Upper lobe of right lung (tissue), 1 donor: ENCODE results near the gene WDR5. TPM values are rescaled to one million over a fixed set of nuclear protein-coding genes. Genes with fewer than 3 reads are reported as not detected.
A peak's percentile ranks its signal among the peaks of the same experiment; 100 is the strongest.

ENCODE experiments used
- ATAC-seq: fragments of 200-7000 bp; cut with Tn5 transposase; one replicate; pipeline ENCODE4 v1.9.1; 2020; ENCODE audit warnings: mild to moderate bottlenecking, moderate library complexity
- DNase-seq: peaks from one replicate; pipeline ENCODE4 v3.0.0-alpha.2; 2020
- H3K27ac ChIP-seq: fragments of 200-600 bp; one replicate; pipeline ENCODE4 v1.8.0; 2022
- H3K27me3 ChIP-seq: fragments of 200-600 bp; one replicate; pipeline ENCODE4 v1.8.0; 2022; ENCODE audit warnings: mild to moderate bottlenecking
- H3K36me3 ChIP-seq: fragments of 200-600 bp; one replicate; pipeline ENCODE4 v1.8.0; 2022
- H3K4me1 ChIP-seq: fragments of 200-600 bp; one replicate; pipeline ENCODE4 v1.8.0; 2022
- H3K4me3 ChIP-seq: fragments of 200-600 bp; one replicate; pipeline ENCODE4 v1.8.0; 2022; ENCODE audit warnings: mild to moderate bottlenecking
- H3K9me3 ChIP-seq: fragments of 200-600 bp; one replicate; pipeline ENCODE4 v1.8.0; 2022
- intact Hi-C: fragments of 100-400 bp; cut with DNase I; formaldehyde crosslinking; loops from one replicate; pipeline ENCODE4 v1.11.0; 2022
- total RNA-seq: library from RNA; stranded (reverse); fragmentation: NEBNext Ultra II Directional; extraction: Animal tissue kit (Norgen Biotek cat#: 25700); gene quantifications from one replicate; pipeline ENCODE4 v1.2.1, GENCODE V29; 2021
- TF ChIP-seq, protein P1 (sequence below): fragments of 200-600 bp; IDR thresholded peaks from one replicate; pipeline ENCODE4 v1.8.0; 2022; ENCODE audit warnings: antibody characterized with exemption
- donor health status: DM: no; HTN: yes; CAD: no; lungs with severe emphysema.

WDR5 gene
- total RNA-seq, 1 donor from 2014 or later: 26.6 TPM

DNA sequence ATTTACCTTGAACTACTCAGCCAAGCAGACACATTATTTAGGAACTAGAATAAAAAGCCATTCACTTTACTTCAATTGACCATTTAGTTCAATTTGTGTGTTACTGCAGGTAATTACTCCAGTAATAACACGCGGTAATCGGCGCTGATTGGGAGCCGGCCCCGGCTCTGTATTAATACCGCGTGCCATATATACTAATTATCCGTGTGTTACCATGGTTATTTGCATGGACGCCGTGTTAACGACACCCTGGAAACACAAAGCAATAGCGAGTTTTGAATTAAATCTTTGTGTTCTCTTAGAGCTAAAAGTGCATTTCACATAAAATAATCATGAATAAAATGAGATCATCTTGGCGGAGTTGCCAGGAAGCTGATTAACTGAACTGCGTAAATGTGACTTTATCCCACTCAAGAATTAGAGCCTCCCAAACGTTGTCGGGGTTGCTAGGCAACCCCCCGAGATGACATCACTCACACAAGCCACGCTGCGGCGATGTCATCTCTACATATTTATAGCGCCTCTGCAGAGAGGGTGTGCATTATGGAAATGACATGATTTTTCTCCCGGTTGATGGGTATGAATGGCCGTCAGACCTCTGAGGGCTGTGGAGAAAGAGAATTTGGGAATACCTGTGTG lies 69.9 kb downstream of the WDR5 start:
- no peak for ATAC-seq
- intact Hi-C loops: no loop called here
- no peak overlapping the region for H3K27ac ChIP-seq
- TF ChIP-seq, protein P1, sequence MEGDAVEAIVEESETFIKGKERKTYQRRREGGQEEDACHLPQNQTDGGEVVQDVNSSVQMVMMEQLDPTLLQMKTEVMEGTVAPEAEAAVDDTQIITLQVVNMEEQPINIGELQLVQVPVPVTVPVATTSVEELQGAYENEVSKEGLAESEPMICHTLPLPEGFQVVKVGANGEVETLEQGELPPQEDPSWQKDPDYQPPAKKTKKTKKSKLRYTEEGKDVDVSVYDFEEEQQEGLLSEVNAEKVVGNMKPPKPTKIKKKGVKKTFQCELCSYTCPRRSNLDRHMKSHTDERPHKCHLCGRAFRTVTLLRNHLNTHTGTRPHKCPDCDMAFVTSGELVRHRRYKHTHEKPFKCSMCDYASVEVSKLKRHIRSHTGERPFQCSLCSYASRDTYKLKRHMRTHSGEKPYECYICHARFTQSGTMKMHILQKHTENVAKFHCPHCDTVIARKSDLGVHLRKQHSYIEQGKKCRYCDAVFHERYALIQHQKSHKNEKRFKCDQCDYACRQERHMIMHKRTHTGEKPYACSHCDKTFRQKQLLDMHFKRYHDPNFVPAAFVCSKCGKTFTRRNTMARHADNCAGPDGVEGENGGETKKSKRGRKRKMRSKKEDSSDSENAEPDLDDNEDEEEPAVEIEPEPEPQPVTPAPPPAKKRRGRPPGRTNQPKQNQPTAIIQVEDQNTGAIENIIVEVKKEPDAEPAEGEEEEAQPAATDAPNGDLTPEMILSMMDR: no peak
- H3K36me3 ChIP-seq: no peaks in the 10 kb centered on the region
- H3K27me3 ChIP-seq: no peaks in the 10 kb centered on the region
- H3K9me3 ChIP-seq: no peaks in the 10 kb centered on the region
- peak; percentile 20 for DNase-seq
- H3K4me1 ChIP-seq: peaks cover 4% of the 10 kb centered on the region
- H3K4me3 ChIP-seq: no peak overlapping the region

DNA sequence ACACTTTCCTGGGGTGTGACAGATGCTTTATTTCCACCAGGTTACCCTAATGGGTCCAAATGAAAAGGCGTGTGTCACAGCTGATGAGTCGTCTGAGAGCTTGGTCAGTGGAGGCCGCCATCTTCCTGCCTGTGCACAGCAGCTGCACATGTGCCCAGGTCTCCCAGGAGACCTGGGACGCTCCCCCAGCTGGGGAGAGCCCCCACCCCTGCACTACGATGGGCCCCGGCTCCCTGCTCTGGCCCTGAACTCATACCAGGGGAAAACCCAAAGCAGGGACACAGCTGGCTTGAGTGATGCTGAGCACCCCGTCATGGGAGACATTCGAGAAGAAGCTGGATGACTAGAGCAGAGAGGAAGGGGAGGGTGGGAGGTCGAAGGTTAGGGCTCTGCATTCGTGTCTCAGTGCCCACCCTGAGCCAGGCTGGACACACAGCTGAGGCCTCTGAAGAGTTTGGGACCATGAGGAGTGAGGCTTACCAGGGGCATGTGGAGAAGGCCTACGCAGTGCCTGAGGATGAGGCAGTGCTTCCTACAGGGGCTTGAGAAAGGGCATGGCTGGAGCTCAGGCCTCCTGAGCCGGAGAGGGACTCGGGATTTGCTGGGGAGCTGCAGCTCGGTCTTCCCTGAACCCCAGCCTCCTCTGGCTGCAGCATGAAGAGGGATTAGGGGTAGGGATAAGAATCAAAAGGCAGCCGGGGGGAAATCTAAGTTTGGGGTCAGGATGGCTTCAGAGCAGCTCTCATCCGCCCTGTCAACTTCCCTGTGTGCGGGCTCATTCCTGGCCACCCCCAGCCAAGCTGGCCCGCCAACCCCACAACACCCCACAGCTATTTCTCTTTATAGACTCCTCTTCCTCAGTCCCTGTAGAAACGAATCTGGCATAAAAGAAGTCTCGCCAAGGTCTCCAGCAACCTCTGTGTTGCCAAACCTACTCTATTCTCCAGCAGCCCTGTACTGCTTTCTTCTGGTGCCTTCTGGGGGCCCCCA lies 70.7 kb downstream of the WDR5 start:
- Histone ChIP-seq H3K27me3 (no peaks in the 10 kb centered on the region), H3K4me3 (no peak overlapping the region), H3K9me3 (no peaks in the 10 kb centered on the region), H3K27ac (no peak overlapping the region), H3K4me1 (peaks cover 4% of the 10 kb centered on the region), H3K36me3 (no peaks in the 10 kb centered on the region)
- DNase-seq (peak; percentile 40), ATAC-seq (no peak)
- intact Hi-C loops: no loop called here
- TF ChIP-seq, protein P1: no peak

DNA sequence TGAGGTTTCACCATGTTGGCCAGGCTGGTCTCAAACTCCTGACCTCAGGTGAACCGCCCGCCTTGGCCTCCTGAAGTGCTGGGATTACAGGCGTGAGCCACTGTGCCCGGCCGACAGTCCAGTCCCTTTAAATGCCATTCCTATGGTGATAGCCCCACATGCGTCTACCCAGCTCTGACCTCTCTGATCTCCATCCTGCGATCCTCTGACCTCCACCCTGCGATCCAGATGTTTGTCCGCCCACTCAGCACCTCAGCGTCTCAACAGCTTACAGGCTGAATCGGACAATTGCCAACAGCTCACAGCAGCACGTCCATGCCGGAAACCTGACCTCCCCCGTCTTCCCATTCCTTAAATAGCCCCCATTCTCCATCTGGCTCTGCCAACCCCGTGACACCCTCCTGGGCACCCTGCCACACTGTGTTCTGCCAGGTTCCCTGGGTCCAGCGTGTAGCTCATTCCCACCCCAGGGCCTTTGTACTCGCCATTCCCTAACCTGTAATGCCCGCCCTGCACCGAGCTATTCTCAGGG lies 72.5 kb downstream of the WDR5 start:
- Histone ChIP-seq H3K36me3 (no peaks in the 10 kb centered on the region), H3K27ac (no peak overlapping the region), H3K4me3 (no peak overlapping the region), H3K4me1 (peaks cover 4% of the 10 kb centered on the region), H3K27me3 (no peaks in the 10 kb centered on the region), H3K9me3 (no peaks in the 10 kb centered on the region)
- no peak for ATAC-seq
- TF ChIP-seq, protein P1: no peak
- intact Hi-C loops: no loop called here
- DNase-seq: peak; percentile 60

DNA sequence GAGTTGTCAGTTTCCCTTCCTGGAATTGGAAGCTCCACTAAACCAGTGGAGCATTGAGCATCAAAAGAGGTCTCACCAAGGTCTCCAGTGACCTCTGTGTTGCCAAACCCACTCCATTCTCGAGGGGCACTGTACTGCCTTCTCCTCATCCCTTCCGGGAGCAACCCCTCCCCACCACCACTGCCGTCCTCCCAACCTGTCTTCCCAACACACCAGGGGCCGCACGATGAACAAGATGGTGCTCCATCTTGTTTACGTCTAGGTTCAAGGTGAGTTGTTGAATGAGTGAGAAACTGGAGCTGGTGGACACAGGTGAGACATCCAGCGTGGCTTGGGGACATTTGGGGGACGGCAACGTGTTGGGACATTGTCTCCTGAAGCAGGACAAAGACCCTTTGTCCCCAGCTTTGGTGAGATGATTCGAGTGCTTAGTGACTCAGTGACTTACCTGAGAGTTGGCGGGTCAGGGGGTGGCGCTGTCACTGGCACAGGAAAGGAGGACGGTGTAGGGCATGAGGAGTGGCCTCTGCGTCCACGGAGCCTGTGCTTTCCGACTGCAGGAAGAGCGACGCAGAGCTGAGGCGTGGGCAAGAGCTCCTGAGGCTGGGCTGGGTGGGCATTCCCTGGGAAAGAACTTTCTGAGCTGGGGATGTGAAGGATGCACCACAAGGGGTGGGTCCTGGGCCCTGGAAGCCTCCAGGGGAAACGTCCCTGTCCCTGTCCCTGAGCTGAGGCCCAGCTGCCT lies 73.3 kb downstream of the WDR5 start:
- H3K4me1 ChIP-seq: peaks cover 4% of the 10 kb centered on the region
- no peak overlapping the region for H3K27ac ChIP-seq
- intact Hi-C loops: no loop called here
- ATAC-seq: no peak
- no peak overlapping the region for H3K4me3 ChIP-seq
- no peaks in the 10 kb centered on the region for H3K27me3 ChIP-seq
- TF ChIP-seq, protein P1: no peak
- DNase-seq: peak; percentile 48
- no peaks in the 10 kb centered on the region for H3K36me3 ChIP-seq
- H3K9me3 ChIP-seq: no peaks in the 10 kb centered on the region

Other genes with a start within 250 kb of the WDR5 start
- 34.6 TPM for gene VAV2, start 143.8 kb upstream of the WDR5 start, total RNA-seq
- 10.7 TPM for gene BRD3OS, start 110.6 kb upstream of the WDR5 start, total RNA-seq
- 38.4 TPM for gene BRD3, start 68.1 kb upstream of the WDR5 start, total RNA-seq
- gene RNU6ATAC, start 28.5 kb downstream of the WDR5 start, total RNA-seq: 172 TPM
- gene RXRA, start 190.4 kb downstream of the WDR5 start, total RNA-seq: 80.6 TPM